DND-41 (cell line): ENCODE results near the gene ZXDC.

Experiments used
- ATAC-seq: fragments of 200-7000 bp; cut with Tn5 transposase; 3 replicates; pipeline ENCODE4 v1.9.1; 2021; ENCODE audit warnings: low read depth; ENCODE audit not compliant: insufficient read depth
- DNase-seq: peaks from one replicate; pipeline ENCODE4 v3.0.0-alpha.2; 2020
- H2AFZ ChIP-seq: 2 replicates; pipeline ENCODE4 v1.6.0; 2012; ENCODE audit warnings: low read depth, low read length
- H3K27ac ChIP-seq: 2 replicates; pipeline ENCODE4 v1.5.1; 2012; ENCODE audit warnings: low read length, inconsistent platforms
- H3K27me3 ChIP-seq: fragments of 200-600 bp; sonication (generic); 2 replicates; pipeline ENCODE4 v1.6.0; 2012; ENCODE audit warnings: low read length, mild to moderate bottlenecking, inconsistent platforms; ENCODE audit not compliant: insufficient read depth, poor library complexity
- H3K36me3 ChIP-seq: 2 replicates; pipeline ENCODE4 v1.5.1; 2012; ENCODE audit warnings: low read length, inconsistent platforms; ENCODE audit not compliant: insufficient read depth
- H3K4me1 ChIP-seq: 2 replicates; pipeline ENCODE4 v1.5.1; 2012; ENCODE audit warnings: mild to moderate bottlenecking, low read length; ENCODE audit not compliant: insufficient read depth
- H3K4me2 ChIP-seq: 2 replicates; pipeline ENCODE4 v1.6.0; 2012; ENCODE audit warnings: mild to moderate bottlenecking, moderate library complexity, low read length, inconsistent platforms; ENCODE audit not compliant: insufficient read depth
- H3K4me3 ChIP-seq, 2 experiments: fragments of 200-600 bp in 1 of 2; shearing (Covaris generic) in 1 of 2; 2 replicates each; pipeline ENCODE4 v1.5.1; 2012 to 2016; ENCODE audit warnings: inconsistent platforms in 2 of 2, low read length in 2 of 2, mild to moderate bottlenecking in 2 of 2, low read depth in 1 of 2, moderate library complexity in 1 of 2
- H3K79me2 ChIP-seq: 2 replicates; pipeline ENCODE4 v1.6.0; 2012; ENCODE audit warnings: low read length, inconsistent platforms; ENCODE audit not compliant: insufficient read depth
- H3K9ac ChIP-seq: 2 replicates; pipeline ENCODE4 v1.6.0; 2012; ENCODE audit warnings: low read depth, mild to moderate bottlenecking, inconsistent platforms, low read length, moderate library complexity
- H3K9me3 ChIP-seq: 2 replicates; pipeline ENCODE4 v1.5.1; 2012; ENCODE audit warnings: low read length, moderate library complexity, mild to moderate bottlenecking, inconsistent platforms; ENCODE audit not compliant: insufficient read depth, severe bottlenecking
- H4K20me1 ChIP-seq: 2 replicates; pipeline ENCODE4 v1.6.0; 2012; ENCODE audit warnings: low read length; ENCODE audit not compliant: insufficient read depth
- EZH2 ChIP-seq: IDR thresholded peaks from 3 replicates; pipeline ENCODE4 v1.6.1; 2012; ENCODE audit warnings: borderline replicate concordance, low read depth, mild to moderate bottlenecking, moderate library complexity, low read length, inconsistent platforms; ENCODE audit not compliant: severe bottlenecking
- TF ChIP-seq, protein P1 (sequence below): IDR thresholded peaks from 2 replicates; pipeline ENCODE4 v1.5.1; 2012; ENCODE audit warnings: borderline replicate concordance, low read length, moderate library complexity, mild to moderate bottlenecking; ENCODE audit not compliant: poor library complexity, severe bottlenecking; ENCODE audit errors: extremely low read depth

ZXDC gene

DNA sequence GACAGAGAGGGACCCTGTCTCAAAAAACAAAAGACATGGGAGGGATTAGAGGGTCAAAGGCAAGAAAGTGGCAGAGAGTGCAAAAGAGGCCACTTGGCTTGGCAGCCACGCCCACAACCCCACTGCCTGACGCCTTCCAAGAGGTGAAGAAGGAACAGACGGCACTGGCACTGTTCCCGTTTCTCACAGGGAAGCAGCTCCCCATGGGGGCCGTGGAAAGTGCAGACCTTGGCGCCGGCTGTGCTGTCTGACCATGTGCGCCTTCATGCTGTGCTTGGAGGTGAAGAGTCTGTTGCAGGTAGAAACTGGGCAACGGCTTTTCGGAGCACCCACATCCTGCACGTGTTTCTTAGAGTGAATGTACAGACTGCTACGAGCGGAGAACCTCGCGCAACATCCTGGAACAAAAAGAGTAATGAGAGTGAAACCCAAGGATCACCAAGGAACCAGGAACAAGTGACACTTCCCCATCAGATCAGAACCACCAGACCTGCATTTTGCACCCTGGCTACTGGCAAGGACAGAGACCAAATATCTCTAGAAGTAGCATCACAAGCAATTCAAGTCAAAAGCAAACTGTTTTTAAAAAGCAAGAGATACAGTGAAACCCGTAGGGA lies 9.7 kb downstream of the ZXDC start:
- Histone ChIP-seq H4K20me1 (peaks cover 83% of the 10 kb centered on the region), H3K4me3 (no peak overlapping the region), H3K4me2 (no peak overlapping the region), H3K79me2 (peaks cover 83% of the 10 kb centered on the region), H3K4me1 (peaks cover 7% of the 10 kb centered on the region; the same call in 1 of the 2 replicates), H3K27me3 (no peaks in the 10 kb centered on the region), H3K27ac (no peak overlapping the region), H3K9ac (no peak overlapping the region), H2AFZ (no peak overlapping the region), H3K9me3 (no peaks in the 10 kb centered on the region), H3K36me3 (peaks cover 98% of the 10 kb centered on the region)
- TF ChIP-seq EZH2: no peak
- TF ChIP-seq, protein P1, sequence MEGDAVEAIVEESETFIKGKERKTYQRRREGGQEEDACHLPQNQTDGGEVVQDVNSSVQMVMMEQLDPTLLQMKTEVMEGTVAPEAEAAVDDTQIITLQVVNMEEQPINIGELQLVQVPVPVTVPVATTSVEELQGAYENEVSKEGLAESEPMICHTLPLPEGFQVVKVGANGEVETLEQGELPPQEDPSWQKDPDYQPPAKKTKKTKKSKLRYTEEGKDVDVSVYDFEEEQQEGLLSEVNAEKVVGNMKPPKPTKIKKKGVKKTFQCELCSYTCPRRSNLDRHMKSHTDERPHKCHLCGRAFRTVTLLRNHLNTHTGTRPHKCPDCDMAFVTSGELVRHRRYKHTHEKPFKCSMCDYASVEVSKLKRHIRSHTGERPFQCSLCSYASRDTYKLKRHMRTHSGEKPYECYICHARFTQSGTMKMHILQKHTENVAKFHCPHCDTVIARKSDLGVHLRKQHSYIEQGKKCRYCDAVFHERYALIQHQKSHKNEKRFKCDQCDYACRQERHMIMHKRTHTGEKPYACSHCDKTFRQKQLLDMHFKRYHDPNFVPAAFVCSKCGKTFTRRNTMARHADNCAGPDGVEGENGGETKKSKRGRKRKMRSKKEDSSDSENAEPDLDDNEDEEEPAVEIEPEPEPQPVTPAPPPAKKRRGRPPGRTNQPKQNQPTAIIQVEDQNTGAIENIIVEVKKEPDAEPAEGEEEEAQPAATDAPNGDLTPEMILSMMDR: no peak
- no peak for DNase-seq
- no peak for ATAC-seq

GRCh38 chr3:126464997-126465396 lies 10.7 kb downstream of the ZXDC start:
- H3K79me2 ChIP-seq: peaks cover 79% of the 10 kb centered on the region
- no peak for ATAC-seq
- H4K20me1 ChIP-seq: peaks cover 81% of the 10 kb centered on the region
- H3K4me3 ChIP-seq: no peak overlapping the region
- no peak overlapping the region for H3K9ac ChIP-seq
- H3K4me2 ChIP-seq: no peak overlapping the region
- no peaks in the 10 kb centered on the region for H3K27me3 ChIP-seq
- no peaks in the 10 kb centered on the region for H3K4me1 ChIP-seq
- DNase-seq: no peak
- no peak overlapping the region for H2AFZ ChIP-seq
- H3K27ac ChIP-seq: no peak overlapping the region
- no peaks in the 10 kb centered on the region for H3K9me3 ChIP-seq
- no peak for TF ChIP-seq EZH2
- peaks cover 97% of the 10 kb centered on the region for H3K36me3 ChIP-seq

- no peaks in the 10 kb centered on the region for H3K9me3 ChIP-seq
- DNase-seq (no peak), ATAC-seq (no peak)
- no peak overlapping the region for H3K9ac ChIP-seq
- no peak overlapping the region for H3K27ac ChIP-seq
- peaks cover 78% of the 10 kb centered on the region for H3K79me2 ChIP-seq
- no peak overlapping the region for H3K4me2 ChIP-seq
- TF ChIP-seq, protein P1: no peak
- no peak for TF ChIP-seq EZH2
- H3K4me1 ChIP-seq: no peaks in the 10 kb centered on the region
- H3K27me3 ChIP-seq: no peaks in the 10 kb centered on the region
- H2AFZ ChIP-seq: no peak overlapping the region
- peaks cover 81% of the 10 kb centered on the region for H4K20me1 ChIP-seq
- H3K4me3 ChIP-seq: no peak overlapping the region
- peaks cover 97% of the 10 kb centered on the region for H3K36me3 ChIP-seq
Measured at GRCh38 chr3:126464494-126464893, 11.2 kb downstream of the ZXDC start.

DNA sequence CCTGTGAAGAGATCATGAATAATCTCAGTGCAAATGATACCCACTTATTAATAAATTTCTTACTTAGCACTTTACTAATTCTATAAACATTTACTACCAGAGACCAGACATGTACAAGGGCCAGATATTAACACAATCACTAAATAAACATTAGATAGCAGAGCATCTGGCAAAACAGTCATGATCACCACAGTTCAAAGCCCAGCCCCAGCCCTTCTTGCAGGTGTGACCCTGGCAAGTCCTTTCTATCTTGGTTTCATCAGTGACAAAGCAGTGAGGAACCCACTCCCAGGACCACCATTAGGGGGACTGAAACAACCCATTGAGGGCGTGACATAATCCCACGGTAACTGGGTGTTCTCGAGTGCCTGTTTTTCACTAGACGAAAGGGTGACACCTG lies 11.6 kb downstream of the ZXDC start:
- H3K4me3 ChIP-seq: no peak overlapping the region
- DNase-seq (no peak), ATAC-seq (no peak)
- H2AFZ ChIP-seq: no peak overlapping the region
- H3K4me2 ChIP-seq: no peak overlapping the region
- no peak overlapping the region for H3K9ac ChIP-seq
- no peaks in the 10 kb centered on the region for H3K27me3 ChIP-seq
- H3K27ac ChIP-seq: no peak overlapping the region
- H3K9me3 ChIP-seq: no peaks in the 10 kb centered on the region
- no peak for TF ChIP-seq EZH2
- TF ChIP-seq, protein P1: no peak
- no peaks in the 10 kb centered on the region for H3K4me1 ChIP-seq
- peaks cover 79% of the 10 kb centered on the region for H3K79me2 ChIP-seq
- peaks cover 81% of the 10 kb centered on the region for H4K20me1 ChIP-seq
- H3K36me3 ChIP-seq: peaks cover 97% of the 10 kb centered on the region
